Effector memory CD8-positive, alpha-beta T cell (primary cell): Measurements from ENCODE around the gene SIRPD.

ENCODE experiments used
- ATAC-seq: fragments of 150-1000 bp; cut with Tn5 transposase; replicated peaks from 2 replicates; pipeline ENCODE4 v1.10.0; 2021; ENCODE audit warnings: mild to moderate bottlenecking, moderate library complexity
- DNase-seq, 3 experiments: peaks; one replicate each; pipeline ENCODE4 v3.0.0; 2021
- H3K27ac Mint-ChIP-seq, 2 donors: one replicate each; pipeline ENCODE4 v1.8.0; 2022; ENCODE audit warnings: mild to moderate bottlenecking in 2 of 2, mixed read lengths in 2 of 2, moderate library complexity in 2 of 2
- H3K27me3 Mint-ChIP-seq, 2 donors: one replicate each; pipeline ENCODE4 v1.8.0; 2022; ENCODE audit warnings: mixed read lengths in 2 of 2
- H3K36me3 Mint-ChIP-seq: one replicate; pipeline ENCODE4 v1.8.0; 2022; ENCODE audit warnings: mild to moderate bottlenecking, moderate library complexity, mixed read lengths; ENCODE audit not compliant: insufficient read depth
- H3K4me1 Mint-ChIP-seq, 2 donors: one replicate each; pipeline ENCODE4 v1.8.0; 2022; ENCODE audit warnings: low read depth in 2 of 2, mixed read lengths in 2 of 2
- H3K4me3 Mint-ChIP-seq, 2 donors: one replicate each; pipeline ENCODE4 v1.8.0; 2022; ENCODE audit warnings: mild to moderate bottlenecking in 2 of 2, mixed read lengths in 2 of 2, moderate library complexity in 2 of 2
- H3K9me3 Mint-ChIP-seq, 2 donors: one replicate each; pipeline ENCODE4 v1.8.0; 2022; ENCODE audit warnings: mixed read lengths in 2 of 2

Gene SIRPD

GRCh38 chr20:1533059-1533458 is 24.4 kb downstream of the SIRPD start:
- no peak for ATAC-seq
- H3K4me3 Mint-ChIP-seq, result no peak overlapping the region
- no peak overlapping the region for H3K27ac Mint-ChIP-seq
- no peaks in the 10 kb centered on the region for H3K36me3 Mint-ChIP-seq
- no peaks in the 10 kb centered on the region for H3K9me3 Mint-ChIP-seq
- peaks cover 0 to 9% of the 10 kb centered on the region in 2 donors for H3K4me1 Mint-ChIP-seq
- no peak for DNase-seq
- peaks cover 24 to 47% of the 10 kb centered on the region in 2 donors for H3K27me3 Mint-ChIP-seq

- Mint-ChIP-seq H3K36me3 (no peaks in the 10 kb centered on the region), H3K9me3 (no peaks in the 10 kb centered on the region), H3K27ac (no peak overlapping the region), H3K4me1 (no peaks in the 10 kb centered on the region), H3K27me3 (peaks cover 30 to 42% of the 10 kb centered on the region in 2 donors), H3K4me3 (no peak overlapping the region)
- DNase-seq (no peak), ATAC-seq (no peak)
These were observed 28.7 kb downstream of the SIRPD start for GRCh38 chr20:1528811-1529210.

- Mint-ChIP-seq H3K4me3 (no peak overlapping the region), H3K27ac (no peak overlapping the region), H3K27me3 (peaks cover 35 to 36% of the 10 kb centered on the region in 2 donors), H3K4me1 (no peaks in the 10 kb centered on the region), H3K36me3 (no peaks in the 10 kb centered on the region), H3K9me3 (no peaks in the 10 kb centered on the region)
- ATAC-seq (no peak), DNase-seq (no peak)
These were observed 29.6 kb downstream of the SIRPD start for GRCh38 chr20:1527923-1528322.

GRCh38 chr20:1526896-1527295 is 30.6 kb downstream of the SIRPD start:
- no peaks in the 10 kb centered on the region for H3K36me3 Mint-ChIP-seq
- H3K9me3 Mint-ChIP-seq, result no peaks in the 10 kb centered on the region
- H3K4me1 Mint-ChIP-seq, result no peaks in the 10 kb centered on the region
- no peak overlapping the region for H3K27ac Mint-ChIP-seq
- peaks cover 34 to 41% of the 10 kb centered on the region in 2 donors for H3K27me3 Mint-ChIP-seq
- H3K4me3 Mint-ChIP-seq, result no peak overlapping the region
- DNase-seq, result no peak
- no peak for ATAC-seq

- H3K36me3 Mint-ChIP-seq, result no peaks in the 10 kb centered on the region
- no peak for ATAC-seq
- no peak overlapping the region for H3K27ac Mint-ChIP-seq
- H3K9me3 Mint-ChIP-seq, result no peaks in the 10 kb centered on the region
- DNase-seq, result no peak
- H3K4me3 Mint-ChIP-seq, result no peak overlapping the region
- no peaks in the 10 kb centered on the region for H3K4me1 Mint-ChIP-seq
- H3K27me3 Mint-ChIP-seq, result peaks cover 33 to 41% of the 10 kb centered on the region in 2 donors
These were observed 31.2 kb downstream of the SIRPD start for GRCh38 chr20:1526310-1526709.

GRCh38 chr20:1524004-1524403 is 33.5 kb downstream of the SIRPD start:
- Mint-ChIP-seq H3K36me3 (no peaks in the 10 kb centered on the region), H3K27me3 (peaks cover 28 to 32% of the 10 kb centered on the region in 2 donors), H3K27ac (no peak overlapping the region), H3K4me1 (no peaks in the 10 kb centered on the region), H3K4me3 (no peak overlapping the region), H3K9me3 (no peaks in the 10 kb centered on the region)
- ATAC-seq, result no peak
- no peak for DNase-seq

- H3K27ac Mint-ChIP-seq, result no peak overlapping the region
- H3K36me3 Mint-ChIP-seq, result no peaks in the 10 kb centered on the region
These were observed 40.5 kb downstream of the SIRPD start for GRCh38 chr20:1517010-1517409.

GRCh38 chr20:1513801-1514200 is 43.7 kb downstream of the SIRPD start:
- Mint-ChIP-seq H3K4me1 (no peaks in the 10 kb centered on the region), H3K27me3 (peaks cover 30 to 63% of the 10 kb centered on the region in 2 donors), H3K4me3 (no peak overlapping the region), H3K27ac (no peak overlapping the region), H3K9me3 (no peaks in the 10 kb centered on the region), H3K36me3 (no peaks in the 10 kb centered on the region)
- no peak for DNase-seq
- no peak for ATAC-seq

More at GRCh38 chr20:1517010-1517409, 40.5 kb downstream of the SIRPD start:
- no peak for DNase-seq
- H3K27me3 Mint-ChIP-seq, result peaks cover 28 to 61% of the 10 kb centered on the region in 2 donors
- no peaks in the 10 kb centered on the region for H3K4me1 Mint-ChIP-seq
- H3K4me3 Mint-ChIP-seq, result no peak overlapping the region
- no peaks in the 10 kb centered on the region for H3K9me3 Mint-ChIP-seq
- no peak for ATAC-seq

- Mint-ChIP-seq H3K9me3 (no peaks in the 10 kb centered on the region), H3K27me3 (peaks cover 33 to 76% of the 10 kb centered on the region in 2 donors), H3K27ac (no peak overlapping the region), H3K4me1 (no peaks in the 10 kb centered on the region), H3K4me3 (no peak overlapping the region), H3K36me3 (no peaks in the 10 kb centered on the region)
- DNase-seq, result peak in 1 of 3 experiments; percentile 11
- ATAC-seq, result no peak
These were observed 48.3 kb downstream of the SIRPD start for GRCh38 chr20:1509237-1509636.

GRCh38 chr20:1508574-1508973 is 48.9 kb downstream of the SIRPD start:
- Mint-ChIP-seq H3K4me1 (peaks cover 0 to 3% of the 10 kb centered on the region in 2 donors), H3K36me3 (no peaks in the 10 kb centered on the region), H3K4me3 (no peak overlapping the region), H3K27ac (no peak overlapping the region), H3K27me3 (peaks cover 35 to 80% of the 10 kb centered on the region in 2 donors), H3K9me3 (no peaks in the 10 kb centered on the region)
- DNase-seq (no peak), ATAC-seq (no peak)

GRCh38 chr20:1507276-1507675 is 50.2 kb downstream of the SIRPD start:
- no peak overlapping the region for H3K27ac Mint-ChIP-seq
- no peak overlapping the region for H3K4me3 Mint-ChIP-seq
- DNase-seq (no peak), ATAC-seq (no peak)
- H3K4me1 Mint-ChIP-seq, result peaks cover 2 to 6% of the 10 kb centered on the region in 2 donors
- H3K27me3 Mint-ChIP-seq, result peaks cover 41 to 86% of the 10 kb centered on the region in 2 donors
- H3K36me3 Mint-ChIP-seq, result no peaks in the 10 kb centered on the region
- H3K9me3 Mint-ChIP-seq, result no peaks in the 10 kb centered on the region

- no peak for DNase-seq
- H3K36me3 Mint-ChIP-seq, result no peaks in the 10 kb centered on the region
- no peaks in the 10 kb centered on the region for H3K9me3 Mint-ChIP-seq
These were observed 51.6 kb downstream of the SIRPD start for GRCh38 chr20:1505871-1506270.

GRCh38 chr20:1505361-1505760 is 52.1 kb downstream of the SIRPD start:
- no peaks in the 10 kb centered on the region for H3K9me3 Mint-ChIP-seq
- DNase-seq (no peak), ATAC-seq (no peak)
- H3K27ac Mint-ChIP-seq, result no peak overlapping the region
- peaks cover 41 to 81% of the 10 kb centered on the region in 2 donors for H3K27me3 Mint-ChIP-seq
- no peak overlapping the region for H3K4me3 Mint-ChIP-seq
- no peaks in the 10 kb centered on the region for H3K36me3 Mint-ChIP-seq
- peaks cover 2 to 6% of the 10 kb centered on the region in 2 donors for H3K4me1 Mint-ChIP-seq

More at GRCh38 chr20:1505871-1506270, 51.6 kb downstream of the SIRPD start:
- no peak overlapping the region for H3K27ac Mint-ChIP-seq
- H3K4me3 Mint-ChIP-seq, result no peak overlapping the region
- peaks cover 2 to 6% of the 10 kb centered on the region in 2 donors for H3K4me1 Mint-ChIP-seq
- no peak for ATAC-seq
- peaks cover 38 to 79% of the 10 kb centered on the region in 2 donors for H3K27me3 Mint-ChIP-seq

GRCh38 chr20:1503564-1504227 is 53.8 kb downstream of the SIRPD start:
- DNase-seq (peak; percentile 64 to 80 (median 65)), ATAC-seq (peak; percentile 100)
- no peaks in the 10 kb centered on the region for H3K9me3 Mint-ChIP-seq
- peaks cover 2 to 6% of the 10 kb centered on the region in 2 donors for H3K4me1 Mint-ChIP-seq
- H3K27me3 Mint-ChIP-seq, result peaks cover 54 to 84% of the 10 kb centered on the region in 2 donors
- H3K4me3 Mint-ChIP-seq, result no peak overlapping the region
- no peak overlapping the region for H3K27ac Mint-ChIP-seq
- no peaks in the 10 kb centered on the region for H3K36me3 Mint-ChIP-seq
